Body of pancreas (tissue), 4 donors: Measurements from ENCODE around the gene SH3TC1. TPM values are rescaled to one million over a fixed set of nuclear protein-coding genes. Genes with fewer than 3 reads are reported as not detected.

Source experiments
- ATAC-seq: fragments of 150-250 bp; one replicate; pipeline ENCODE4 v1.9.1; 2016
- DNase-seq, 4 donors: peaks; one replicate each; pipeline ENCODE4 v3.0.0-alpha.2; 2019
- H3K27ac ChIP-seq, 4 donors: fragments of 200-600 bp; sonication (generic); 1 replicate in 3 of 4; 2 replicates in 1 of 4; pipeline versions ENCODE4 v1.5.1 to v1.6.1; 2016 to 2019; ENCODE audit warnings: mild to moderate bottlenecking in 1 of 4, mixed read lengths in 1 of 4, moderate library complexity in 1 of 4
- H3K27me3 ChIP-seq, 2 donors: fragments of 200-600 bp; sonication (generic); one replicate each; pipeline ENCODE4 v1.6.0; 2016; ENCODE audit warnings: mild to moderate bottlenecking in 1 of 2
- H3K36me3 ChIP-seq, 2 donors: fragments of 200-600 bp; sonication (generic); replicated peaks in 1 of 2; 2 replicates each; pipeline ENCODE4 v1.5.1; 2016; ENCODE audit warnings: low read depth in 2 of 2; ENCODE audit not compliant: insufficient read depth in 1 of 2
- H3K4me1 ChIP-seq: fragments of 200-600 bp; sonication (generic); one replicate; pipeline ENCODE4 v1.6.0; 2016
- H3K4me3 ChIP-seq, 2 donors: fragments of 200-600 bp; sonication (generic); 1 replicate in 1 of 2; 2 replicates in 1 of 2; pipeline ENCODE4 v1.5.1; 2016 to 2019
- H3K9me3 ChIP-seq, 3 donors: fragments of 200-600 bp; sonication (generic); 1 replicate in 2 of 3; 2 replicates in 1 of 3; pipeline ENCODE4 v1.5.1; 2016
- CTCF ChIP-seq, 7 experiments: fragments of 450-650 bp in 4 of 7; fragments of 200-600 bp in 3 of 7; sonication (generic) in 3 of 7; IDR thresholded peaks; one replicate each; pipeline ENCODE4 v1.5.1; 2016 to 2019; ENCODE audit warnings: antibody characterized with exemption in 7 of 7
- POLR2A ChIP-seq, 3 donors: fragments of 450-650 bp; IDR thresholded peaks; one replicate each; pipeline ENCODE4 v1.6.1; 2016; ENCODE audit warnings: antibody characterized with exemption in 3 of 3, mild to moderate bottlenecking in 2 of 3
- WGBS, 2 donors: methylation state at CpG; one replicate each; pipeline ENCODE4 v1.1.5; 2017; 5-methylcytosine and 5-hydroxymethylcytosine counted together
- intact Hi-C: fragments of 100-400 bp; cut with DNase I; formaldehyde crosslinking; loops from one replicate; pipeline ENCODE4 v1.15.1; 2023
- total RNA-seq, 2 donors: library from RNA; depleted of rRNA; stranded (reverse); fragments of >200 nt; gene quantifications; one replicate each; pipeline ENCODE4 v1.1.0, GENCODE V29; 2016

The SH3TC1 gene
- total RNA-seq, 2 donors from 2014 or later, result 31.1 to 103 TPM

GRCh38 chr4:8211737-8212581 lies 12.9 kb downstream of the SH3TC1 start:
- no peak overlapping the region for H3K4me3 ChIP-seq
- intact Hi-C loops, result no loop called here
- WGBS, 2 donors, result 86 to 92% methylated on average over 19 to 22 of the region's 22 CpGs
- TF ChIP-seq POLR2A (IDR thresholded peaks at IDR 0.05) (no peak), CTCF (IDR thresholded peaks at IDR 0.05) (no peak)
- no peak overlapping the region for H3K27ac ChIP-seq
- no peaks in the 10 kb centered on the region for H3K9me3 ChIP-seq
- DNase-seq (no peak), ATAC-seq (no peak)
- no peaks in the 10 kb centered on the region for H3K27me3 ChIP-seq
- H3K36me3 ChIP-seq, result peaks cover 0 to 7% of the 10 kb centered on the region in 2 donors
- peaks cover 7% of the 10 kb centered on the region for H3K4me1 ChIP-seq

GRCh38 chr4:8212622-8213021 lies 13.5 kb downstream of the SH3TC1 start:
- no peaks in the 10 kb centered on the region for H3K27me3 ChIP-seq
- ATAC-seq, result no peak
- H3K4me1 ChIP-seq, result peaks cover 7% of the 10 kb centered on the region
- no peak overlapping the region for H3K4me3 ChIP-seq
- intact Hi-C loops, result no loop called here
- no peak for DNase-seq
- 93% methylated on average over 12 of the region's 12 CpGs; no CpG with 5 or more reads in 1 of the 2 donors for WGBS, 2 donors
- no peaks in the 10 kb centered on the region for H3K9me3 ChIP-seq
- no peak overlapping the region for H3K27ac ChIP-seq
- peaks cover 0 to 10% of the 10 kb centered on the region in 2 donors for H3K36me3 ChIP-seq
- TF ChIP-seq POLR2A (IDR thresholded peaks at IDR 0.05), result no peak
- TF ChIP-seq CTCF (IDR thresholded peaks at IDR 0.05), result no peak

- Histone ChIP-seq H3K4me1 (peaks cover 7% of the 10 kb centered on the region), H3K9me3 (no peaks in the 10 kb centered on the region), H3K4me3 (no peak overlapping the region), H3K27me3 (no peaks in the 10 kb centered on the region), H3K27ac (no peak overlapping the region), H3K36me3 (peaks cover 0 to 13% of the 10 kb centered on the region in 2 donors)
- TF ChIP-seq CTCF (IDR thresholded peaks at IDR 0.05), result no peak
- no peak for TF ChIP-seq POLR2A (IDR thresholded peaks at IDR 0.05)
- 83% methylated on average over 4 to 7 of the region's 7 CpGs for WGBS, 2 donors
- intact Hi-C loops, result no loop called here
- no peak for ATAC-seq
- no peak for DNase-seq
Measured at GRCh38 chr4:8213121-8213520, 14.0 kb downstream of the SH3TC1 start.

- H3K27me3 ChIP-seq, result no peaks in the 10 kb centered on the region
- H3K27ac ChIP-seq, result no peak overlapping the region
- H3K4me1 ChIP-seq, result peaks cover 7% of the 10 kb centered on the region
- H3K9me3 ChIP-seq, result no peaks in the 10 kb centered on the region
- ATAC-seq (no peak), DNase-seq (no peak)
- TF ChIP-seq POLR2A (IDR thresholded peaks at IDR 0.05) (no peak), CTCF (IDR thresholded peaks at IDR 0.05) (no peak)
- H3K36me3 ChIP-seq, result peaks cover 0 to 13% of the 10 kb centered on the region in 2 donors
- 92 to 95% methylated on average over 10 to 13 of the region's 13 CpGs for WGBS, 2 donors
- no peak overlapping the region for H3K4me3 ChIP-seq
- intact Hi-C loops, result no loop called here
Measured at GRCh38 chr4:8214136-8214535, 15.0 kb downstream of the SH3TC1 start.
